NOMO-1 treated with dmso at 0.1 percent for 144 hours (cell line): ENCODE measurements around the gene PLPPR1.

ENCODE experiments used
- DNase-seq: peaks from one replicate; lab custom pipeline; 2025; ENCODE audit not compliant: unreplicated experiment; lab: John Stamatoyannopoulos, UW

PLPPR1 gene

GRCh38 chr9:101201630-101202029 lies 173.1 kb downstream of the PLPPR1 start:
- no peak for DNase-seq

- DNase-seq = no peak
Observed at GRCh38 chr9:101209670-101210069, 181.1 kb downstream of the PLPPR1 start.

GRCh38 chr9:101212661-101213060 lies 184.1 kb downstream of the PLPPR1 start:
- DNase-seq = no peak

GRCh38 chr9:101219030-101219429 lies 190.5 kb downstream of the PLPPR1 start:
- DNase-seq = no peak

GRCh38 chr9:101220341-101220740 lies 191.8 kb downstream of the PLPPR1 start:
- no peak for DNase-seq

GRCh38 chr9:101225271-101225670 lies 196.7 kb downstream of the PLPPR1 start:
- DNase-seq = no peak

GRCh38 chr9:101226161-101226560 lies 197.6 kb downstream of the PLPPR1 start:
- no peak for DNase-seq

GRCh38 chr9:101226803-101227202 lies 198.3 kb downstream of the PLPPR1 start:
- DNase-seq = no peak

GRCh38 chr9:101229606-101230005 lies 201.1 kb downstream of the PLPPR1 start:
- DNase-seq = no peak

GRCh38 chr9:101232405-101232977 lies 204.0 kb downstream of the PLPPR1 start:
- no peak for DNase-seq

GRCh38 chr9:101235105-101235866 lies 206.8 kb downstream of the PLPPR1 start:
- DNase-seq = no peak

GRCh38 chr9:101242651-101243050 lies 214.1 kb downstream of the PLPPR1 start:
- no peak for DNase-seq

GRCh38 chr9:101246691-101247090 lies 218.2 kb downstream of the PLPPR1 start:
- DNase-seq = no peak

GRCh38 chr9:101247297-101247696 lies 218.8 kb downstream of the PLPPR1 start:
- no peak for DNase-seq

GRCh38 chr9:101254733-101255433 lies 226.4 kb downstream of the PLPPR1 start:
- no peak for DNase-seq

- no peak for DNase-seq
Observed at GRCh38 chr9:101264727-101265126, 236.2 kb downstream of the PLPPR1 start.

GRCh38 chr9:101265261-101265660 lies 236.7 kb downstream of the PLPPR1 start:
- no peak for DNase-seq

- no peak for DNase-seq
Observed at GRCh38 chr9:101268426-101268825, 239.9 kb downstream of the PLPPR1 start.

GRCh38 chr9:101269591-101270283 lies 241.2 kb downstream of the PLPPR1 start:
- no peak for DNase-seq

- DNase-seq = no peak
Observed at GRCh38 chr9:101270302-101270701, 241.8 kb downstream of the PLPPR1 start.

GRCh38 chr9:101271102-101271501 lies 242.6 kb downstream of the PLPPR1 start:
- DNase-seq = no peak
